GM12891 (cell line): ENCODE measurements around the gene WDR20.

Source experiments
- POLR2A ChIP-seq: IDR thresholded peaks from 2 replicates; pipeline ENCODE4 v1.6.1; 2011; ENCODE audit warnings: low read depth, low read length, control low read depth
- TAF1 ChIP-seq: IDR thresholded peaks from 2 replicates; pipeline ENCODE4 v1.6.1; 2011; ENCODE audit warnings: low read depth, low read length, control low read depth

DNA sequence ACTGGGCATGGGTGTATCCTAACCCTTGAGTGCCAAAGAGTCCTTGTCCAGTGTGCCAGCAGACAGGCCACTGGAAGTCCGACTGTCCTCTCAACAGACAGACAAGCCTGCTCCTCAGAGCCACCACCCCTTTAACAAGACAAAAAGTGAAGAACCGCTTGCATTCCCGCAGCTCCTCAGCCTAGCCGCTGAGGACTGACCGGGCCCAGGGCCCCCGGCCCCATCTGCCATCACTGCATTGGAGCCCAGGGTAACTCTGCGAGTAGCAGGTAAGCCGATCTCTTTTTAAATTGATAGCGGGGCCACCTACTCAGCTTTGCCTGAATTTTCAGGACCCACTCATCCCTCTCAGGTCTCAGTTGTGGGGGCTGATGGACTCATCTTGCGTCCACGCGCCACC lies 96.3 kb downstream of the WDR20 start:
- no peak for TF ChIP-seq TAF1
- TF ChIP-seq POLR2A, result no peak
